GM18909 (cell line): ENCODE data around the gene RPS14.
"Not testable (repeated sequence)": the region's sequence is repeated elsewhere in the genome, so short reads cannot be mapped to it uniquely, and the experiment has no call there.

Experiments used
- ATAC-seq: cut with Tn5 transposase; IDR thresholded peaks from one replicate; pipeline ENCODE4 v1.9.1; 2021; ENCODE audit warnings: mild to moderate bottlenecking; ENCODE audit not compliant: unreplicated experiment, poor library complexity

RPS14 gene

DNA sequence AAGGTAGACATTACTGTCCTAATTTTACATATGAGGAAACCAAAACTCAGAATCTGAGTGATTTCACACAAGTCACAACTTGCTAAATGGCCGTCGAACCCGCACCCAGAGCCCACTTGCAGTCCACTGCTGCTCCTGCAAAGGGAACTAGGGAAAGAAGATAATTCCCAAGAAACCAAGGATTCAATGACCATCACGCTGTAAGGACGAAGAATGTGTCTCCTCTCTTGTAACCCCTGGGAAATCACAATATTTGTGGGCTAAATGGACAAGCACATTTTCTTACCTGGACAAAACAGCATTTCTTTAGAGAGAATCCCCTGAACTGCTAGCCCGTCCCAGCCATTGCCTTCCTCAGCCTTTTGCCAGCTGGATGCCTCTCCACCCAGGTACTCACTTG, 2.4 kb downstream of the RPS14 start:
- no peak for ATAC-seq

GRCh38 chr5:150446583-150446982, 3.0 kb downstream of the RPS14 start:
- ATAC-seq: no peak

DNA sequence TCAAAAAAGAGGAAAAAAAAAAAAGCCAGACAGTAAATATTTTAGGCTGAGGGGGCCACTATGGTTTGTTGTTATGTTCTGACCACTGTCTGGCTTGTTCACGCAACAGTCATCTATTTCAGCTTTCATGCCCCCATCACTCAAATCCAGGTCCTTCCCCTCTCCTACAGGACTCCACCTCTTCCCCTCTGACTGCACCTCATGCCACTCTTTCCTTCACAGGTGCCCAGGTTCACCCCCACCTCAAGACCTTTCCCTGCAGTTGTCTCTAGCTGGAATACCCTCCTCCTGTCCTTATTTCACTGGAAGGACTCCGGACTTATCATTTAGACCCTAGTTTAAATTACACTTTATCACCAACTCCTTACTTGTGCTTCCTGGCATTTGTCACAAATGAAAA, 3.5 kb downstream of the RPS14 start:
- no peak for ATAC-seq

- ATAC-seq: no peak
These were observed 4.8 kb downstream of the RPS14 start for GRCh38 chr5:150444770-150445169.

- no peak for ATAC-seq
These were observed 6.1 kb downstream of the RPS14 start for GRCh38 chr5:150443242-150444075.

DNA sequence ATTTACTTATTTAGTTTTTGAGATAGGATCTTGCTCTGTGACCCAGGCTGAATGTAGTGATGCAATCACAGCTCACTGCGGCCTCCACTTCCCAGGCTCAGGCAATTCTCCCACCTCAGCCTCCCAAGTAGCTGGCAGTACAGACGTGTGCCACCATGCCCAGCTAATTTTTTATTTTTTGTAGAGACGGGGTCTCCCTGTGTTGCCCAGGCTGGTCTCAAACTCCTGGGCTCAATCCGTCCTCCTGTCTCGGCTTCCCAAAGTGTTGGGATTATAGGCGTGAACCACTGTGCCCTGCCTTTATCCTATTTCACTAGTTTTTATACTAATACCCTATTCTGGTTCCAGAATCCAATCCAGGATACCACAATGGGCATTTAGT, 6.8 kb downstream of the RPS14 start:
- ATAC-seq: no peak

GRCh38 chr5:150441813-150442698, 7.5 kb downstream of the RPS14 start:
- ATAC-seq: no peak

- no peak for ATAC-seq
These were observed 8.4 kb downstream of the RPS14 start for GRCh38 chr5:150440948-150441812.

DNA sequence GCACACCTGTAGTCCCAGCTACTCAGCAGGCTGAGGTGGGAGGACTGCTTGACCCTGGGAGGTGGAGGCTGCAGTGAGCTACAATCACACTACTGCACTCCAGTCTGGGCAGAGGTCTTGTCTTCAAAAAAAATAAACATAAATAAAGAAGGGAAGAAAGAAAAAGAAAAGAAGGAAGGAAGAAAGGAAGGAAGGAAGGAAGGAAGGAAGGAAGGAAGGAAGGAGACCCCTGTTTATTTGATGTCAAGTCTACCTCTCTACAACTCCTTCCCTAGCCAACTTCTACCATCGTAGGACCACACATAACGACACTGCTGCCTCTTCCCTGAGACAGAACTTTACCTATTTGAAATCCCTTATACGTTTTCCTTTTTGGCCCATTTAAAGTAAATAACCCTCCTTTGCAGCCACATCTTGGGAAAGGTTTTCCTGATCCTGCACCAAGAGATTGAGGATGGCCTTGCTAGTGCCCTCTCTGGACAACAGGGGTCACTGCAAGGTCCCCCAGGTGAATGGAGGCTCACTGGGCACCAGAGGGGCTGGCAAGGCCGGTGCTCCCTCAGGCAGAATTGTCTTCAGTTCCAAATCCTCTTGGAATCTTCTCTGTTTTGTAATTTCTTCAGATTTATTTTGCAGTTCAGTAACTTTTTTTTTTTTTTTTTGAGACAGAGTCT, 10.5 kb downstream of the RPS14 start:
- no peak for ATAC-seq

GRCh38 chr5:150436141-150436680, 13.3 kb downstream of the RPS14 start:
- ATAC-seq: peak; percentile 90

- no peak for ATAC-seq
These were observed 15.1 kb downstream of the RPS14 start for GRCh38 chr5:150434464-150434863.

DNA sequence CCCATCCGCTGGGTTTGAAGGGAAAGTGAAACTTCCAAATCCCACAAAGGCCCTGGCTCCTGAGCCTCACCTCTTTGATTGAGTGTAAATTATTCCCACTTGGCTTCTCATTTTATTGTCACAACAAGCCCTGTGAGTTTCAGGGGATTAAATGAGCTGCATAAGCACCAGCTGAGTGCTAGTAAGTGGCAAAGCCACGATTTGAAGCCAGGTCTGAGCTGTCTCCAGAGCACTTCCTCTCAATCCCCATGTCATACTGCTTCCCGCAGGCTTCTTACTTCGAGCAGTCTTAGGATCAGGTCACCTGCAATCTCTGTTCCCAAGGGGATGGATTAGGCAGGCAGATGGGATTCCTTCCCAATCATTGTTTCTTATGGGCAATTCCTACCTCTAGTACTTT, 18.0 kb downstream of the RPS14 start:
- ATAC-seq: no peak

DNA sequence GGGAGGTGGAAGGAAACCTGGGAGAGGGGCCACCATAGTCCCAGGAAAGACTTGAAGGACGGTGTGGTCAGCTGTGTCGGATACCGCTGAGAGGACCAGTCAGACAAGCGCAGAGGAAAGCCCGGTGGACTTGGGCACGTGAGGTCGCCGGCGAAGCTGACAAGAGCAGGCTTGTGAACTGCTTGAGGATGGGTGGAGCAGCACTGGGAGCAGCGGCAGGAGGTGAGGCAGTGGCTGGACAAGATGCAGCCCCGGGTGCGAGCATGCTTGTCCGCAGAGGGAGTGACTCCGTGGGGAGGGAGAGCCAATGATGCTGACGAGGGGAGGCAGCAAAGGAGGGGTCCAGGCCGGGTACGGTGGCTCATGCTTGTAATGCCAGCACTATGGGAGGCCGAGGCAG, 18.5 kb downstream of the RPS14 start:
- ATAC-seq: no peak

DNA sequence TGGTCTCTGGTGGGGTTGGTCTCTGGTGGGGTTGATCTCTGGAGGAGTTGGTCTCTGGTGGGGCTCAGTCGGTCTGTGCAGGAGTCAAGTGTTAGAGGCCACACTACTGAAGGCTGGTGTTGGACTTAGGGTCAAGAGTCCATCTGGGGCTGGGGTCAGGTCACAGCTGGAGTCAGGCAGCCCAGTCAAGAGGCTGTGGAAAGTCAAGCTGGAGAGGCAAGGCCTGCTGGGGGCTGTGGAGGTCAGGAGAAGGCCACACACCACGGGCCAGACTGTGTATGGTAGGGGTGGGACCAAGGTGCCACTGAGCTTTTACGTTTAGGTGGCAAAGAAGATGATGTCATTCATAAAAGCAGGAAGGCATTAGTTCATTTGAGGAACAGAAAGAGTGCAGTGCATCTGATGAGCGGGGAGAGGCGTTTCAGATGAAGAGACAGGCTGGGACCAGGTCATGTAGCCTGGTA, 20.1 kb downstream of the RPS14 start:
- peak; percentile 60 for ATAC-seq

DNA sequence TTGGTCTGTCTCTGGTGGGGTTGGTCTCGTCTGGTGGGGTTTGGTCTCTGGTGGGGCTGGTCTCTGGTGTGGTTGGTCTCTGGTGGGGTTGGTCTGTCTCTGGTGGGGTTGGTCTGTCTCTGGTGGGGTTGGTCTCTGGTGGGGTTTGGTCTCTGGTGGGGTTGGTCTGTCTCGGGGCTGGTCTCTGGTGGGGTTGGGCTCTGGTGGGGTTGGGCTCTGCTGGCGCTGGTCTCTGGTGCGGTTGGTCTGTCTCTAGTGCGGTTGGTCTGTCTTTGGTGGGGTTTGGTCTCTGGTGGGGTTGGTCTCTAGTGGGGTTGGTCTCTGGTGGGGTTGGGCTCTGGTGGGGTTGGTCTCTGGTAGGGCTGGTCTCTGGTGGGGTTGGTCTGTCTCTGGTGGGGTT, 20.6 kb downstream of the RPS14 start:
- no peak for ATAC-seq

DNA sequence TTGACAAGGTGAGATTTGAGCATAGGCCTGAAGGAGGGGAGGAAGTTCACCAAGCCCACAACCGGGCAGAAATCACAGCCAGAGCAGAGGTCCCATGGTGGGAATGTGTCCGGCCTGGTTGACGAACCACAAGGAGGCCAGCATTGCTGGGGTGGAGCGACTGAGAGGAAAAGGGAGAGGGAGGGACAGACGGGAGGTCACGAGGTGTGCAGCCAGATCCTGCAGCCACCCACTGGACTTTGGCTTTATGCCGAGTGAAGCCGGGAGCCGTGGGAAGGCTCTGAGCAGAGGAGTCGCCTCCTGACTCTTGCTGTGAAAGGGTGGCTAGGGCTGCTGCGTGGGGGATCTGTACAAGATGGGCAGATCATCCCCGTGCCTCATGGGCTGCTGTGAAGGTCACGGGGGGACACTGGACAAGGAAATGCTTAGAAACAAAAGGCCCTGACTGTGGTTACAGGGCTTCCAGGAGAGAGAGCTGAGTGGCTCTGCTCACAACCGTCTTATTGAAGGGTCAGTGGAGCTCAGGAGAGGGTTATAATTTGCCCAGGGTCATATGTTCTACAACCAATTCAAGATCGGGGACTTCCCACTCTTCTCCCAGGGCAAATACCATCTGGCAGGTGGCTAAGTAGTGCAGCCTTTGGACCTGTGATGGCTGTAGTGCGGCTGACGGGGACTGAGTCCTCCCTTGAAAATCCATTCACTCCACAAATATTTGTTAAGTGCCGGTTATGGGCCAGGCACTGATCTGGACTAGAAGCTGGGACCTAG, 21.2 kb downstream of the RPS14 start:
- ATAC-seq: no peak

DNA sequence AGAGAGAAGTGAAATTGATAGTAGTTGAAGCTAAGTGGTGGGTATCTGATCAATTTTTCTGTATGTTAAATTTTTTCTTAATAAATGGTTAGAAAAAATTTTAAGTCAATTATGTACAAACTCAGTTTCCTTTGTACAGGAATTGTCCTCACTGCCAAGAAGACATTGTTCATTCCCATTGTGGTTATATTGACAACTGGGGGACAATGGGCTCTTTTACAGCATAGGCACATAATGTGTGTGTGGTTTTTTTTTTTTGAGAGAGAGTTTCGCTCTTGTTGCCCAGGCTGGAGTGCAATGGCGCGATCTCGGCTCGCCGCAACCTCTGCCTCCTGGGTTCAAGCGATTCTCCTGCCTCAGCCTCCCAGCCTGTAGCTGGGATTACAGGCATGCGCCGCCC, 23.4 kb downstream of the RPS14 start:
- ATAC-seq: not testable (repeated sequence)

DNA sequence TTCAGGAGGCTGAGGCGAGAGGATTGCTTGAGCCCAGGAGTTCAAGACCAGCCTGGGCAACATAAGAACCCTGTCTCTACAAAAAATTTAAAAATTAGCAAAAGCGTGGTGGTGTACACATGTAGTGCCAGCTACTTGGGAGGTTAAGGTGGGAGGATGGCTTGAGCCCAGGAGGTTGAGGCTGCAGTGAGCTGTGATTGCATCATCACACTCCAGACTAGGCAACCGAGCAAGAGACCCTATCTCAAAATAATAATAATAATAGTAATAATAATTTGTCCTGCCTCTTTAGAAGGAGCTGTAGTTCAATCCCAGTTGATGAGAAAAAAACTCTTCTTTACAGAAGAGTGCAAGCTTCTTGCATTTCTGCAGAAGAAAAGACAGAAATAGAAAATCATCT, 26.8 kb downstream of the RPS14 start:
- no peak for ATAC-seq

DNA sequence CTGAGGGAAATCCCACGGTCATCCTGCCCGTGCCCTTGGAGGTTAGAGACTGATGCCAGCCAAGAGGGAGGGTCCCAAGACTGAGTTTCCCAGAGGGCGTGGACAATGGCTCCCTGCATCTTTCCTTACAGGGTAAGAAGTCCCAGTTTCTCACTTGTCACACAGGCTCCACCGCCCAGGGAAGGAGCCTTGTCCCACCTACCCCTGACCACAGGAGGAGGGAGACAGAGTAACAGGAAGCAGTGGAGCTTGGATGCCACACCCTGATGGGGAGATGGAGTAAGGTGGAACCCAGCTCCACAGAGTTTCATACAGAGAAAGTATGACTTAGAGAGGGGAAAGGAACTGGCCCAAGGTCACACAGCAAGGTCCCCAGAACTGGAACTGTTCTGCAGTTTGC, 27.5 kb downstream of the RPS14 start:
- no peak for ATAC-seq
